Liver (tissue), 9 donors: ENCODE measurements around the gene HPN. TPM values are rescaled to one million over a fixed set of nuclear protein-coding genes. Genes with fewer than 3 reads are reported as not detected.
"Not testable (repeated sequence)": the region's sequence is repeated elsewhere in the genome, so short reads cannot be mapped to it uniquely, and the experiment has no call there.

Experiments
- DNase-seq: peaks from one replicate; pipeline ENCODE4 v3.0.0-alpha.2; 2017; ENCODE audit warnings: low spot score
- H3K27ac ChIP-seq, 2 donors: one replicate each; pipeline ENCODE4 v1.7.0; 2013; ENCODE audit warnings: inconsistent platforms in 2 of 2, low read length in 2 of 2, control low read depth in 1 of 2, low read depth in 1 of 2, mild to moderate bottlenecking in 1 of 2
- H3K27me3 ChIP-seq, 4 donors: one replicate each; pipeline versions ENCODE4 v1.6.1 to v1.7.0; 2013; ENCODE audit warnings: low read length in 3 of 4, inconsistent platforms in 1 of 4, mild to moderate bottlenecking in 1 of 4, moderate library complexity in 1 of 4; ENCODE audit not compliant: control insufficient read depth in 4 of 4, insufficient read depth in 4 of 4
- H3K36me3 ChIP-seq, 4 donors: one replicate each; pipeline versions ENCODE4 v1.6.1 to v1.7.0; 2013; ENCODE audit warnings: low read length in 3 of 4, mild to moderate bottlenecking in 3 of 4, low read depth in 1 of 4, moderate library complexity in 1 of 4; ENCODE audit not compliant: control insufficient read depth in 4 of 4, insufficient read depth in 3 of 4
- H3K4me1 ChIP-seq, 4 donors: one replicate each; pipeline versions ENCODE4 v1.6.1 to v1.7.0; 2013; ENCODE audit warnings: low read length in 3 of 4, mild to moderate bottlenecking in 3 of 4, moderate library complexity in 1 of 4; ENCODE audit not compliant: control insufficient read depth in 4 of 4, insufficient read depth in 4 of 4
- H3K4me3 ChIP-seq, 3 donors: one replicate each; pipeline versions ENCODE4 v1.6.1 to v1.7.0; 2013; ENCODE audit warnings: low read length in 3 of 3, control low read depth in 1 of 3, low read depth in 1 of 3, mild to moderate bottlenecking in 1 of 3
- H3K9ac ChIP-seq, 2 donors: one replicate each; pipeline ENCODE4 v1.7.0; 2013; ENCODE audit warnings: low read length in 2 of 2, mild to moderate bottlenecking in 2 of 2, moderate library complexity in 2 of 2, control low read depth in 1 of 2, low read depth in 1 of 2
- H3K9me3 ChIP-seq, 4 donors: one replicate each; pipeline versions ENCODE4 v1.6.1 to v1.7.0; 2013; ENCODE audit warnings: low read length in 3 of 4; ENCODE audit not compliant: control insufficient read depth in 4 of 4
- ATF3 ChIP-seq: IDR thresholded peaks from 2 replicates; pipeline ENCODE4 v1.6.1; 2016; ENCODE audit warnings: antibody characterized with exemption
- CTCF ChIP-seq: fragments of 150-350 bp; IDR thresholded peaks from 2 replicates; pipeline ENCODE4 v1.5.1; 2017; ENCODE audit warnings: improper control_type of control experiment, low read depth, low read length; ENCODE audit not compliant: missing input control
- EGR1 ChIP-seq, 2 donors: IDR thresholded peaks; 2 replicates each; pipeline ENCODE4 v1.6.1; 2016 to 2018; ENCODE audit warnings: antibody characterized with exemption in 2 of 2, low read depth in 2 of 2
- FOXA1 ChIP-seq: IDR thresholded peaks from 2 replicates; pipeline ENCODE4 v1.6.1; 2016; ENCODE audit warnings: antibody characterized with exemption
- FOXA2 ChIP-seq: IDR thresholded peaks from 2 replicates; pipeline ENCODE4 v1.6.1; 2016; ENCODE audit warnings: antibody characterized with exemption
- HNF4A ChIP-seq, 2 donors: conservative IDR thresholded peaks; 2 replicates each; pipeline ENCODE4 v1.6.1; 2016; ENCODE audit warnings: antibody characterized with exemption in 2 of 2, mild to moderate bottlenecking in 2 of 2
- HNF4G ChIP-seq: IDR thresholded peaks from 2 replicates; pipeline ENCODE4 v1.6.1; 2016; ENCODE audit warnings: antibody characterized with exemption
- JUND ChIP-seq, 2 donors: IDR thresholded peaks; 2 replicates each; pipeline ENCODE4 v1.6.1; 2016; ENCODE audit warnings: antibody characterized with exemption in 2 of 2
- MAX ChIP-seq: IDR thresholded peaks from 2 replicates; pipeline ENCODE4 v1.6.1; 2016; ENCODE audit warnings: antibody characterized with exemption
- NR2F2 ChIP-seq: IDR thresholded peaks from 2 replicates; pipeline ENCODE4 v1.6.1; 2016; ENCODE audit warnings: antibody characterized with exemption
- RAD21 ChIP-seq, 2 donors: IDR thresholded peaks; 2 replicates each; pipeline ENCODE4 v1.6.1; 2016; ENCODE audit warnings: antibody characterized with exemption in 2 of 2, mild to moderate bottlenecking in 2 of 2
- RXRA ChIP-seq, 2 donors: IDR thresholded peaks; 2 replicates each; pipeline ENCODE4 v1.6.1; 2017 to 2018; ENCODE audit warnings: antibody characterized with exemption in 2 of 2, mild to moderate bottlenecking in 1 of 2
- SP1 ChIP-seq: IDR thresholded peaks from 2 replicates; pipeline ENCODE4 v1.6.1; 2018; ENCODE audit warnings: antibody characterized with exemption, mild to moderate bottlenecking
- TAF1 ChIP-seq: conservative IDR thresholded peaks from 2 replicates; pipeline ENCODE4 v1.6.1; 2016; ENCODE audit warnings: antibody characterized with exemption, mild to moderate bottlenecking
- YY1 ChIP-seq: IDR thresholded peaks from 2 replicates; pipeline ENCODE4 v1.6.1; 2016; ENCODE audit warnings: antibody characterized with exemption, mild to moderate bottlenecking
- ZBTB33 ChIP-seq: IDR thresholded peaks from 2 replicates; pipeline ENCODE4 v1.6.1; 2016; ENCODE audit warnings: antibody characterized with exemption
- WGBS: extraction: QIAGEN DNeasy Blood & Tissue Kit; methylation state at CpG from one replicate; pipeline ENCODE4 v1.1.7; 2013; 5-methylcytosine and 5-hydroxymethylcytosine counted together
- polyA plus RNA-seq, 2 donors: library from polyadenylated mRNA; stranded (reverse) in 1 of 2; unstranded in 1 of 2; fragments of 200-250 nt in 1 of 2; fragments of >200 nt in 1 of 2; fragmentation: Nextera tagmentation in 1 of 2; extraction: Ambion mirVana in 1 of 2; gene quantifications; one replicate each; pipeline versions ENCODE4 v1.2.1 to v1.2.3, GENCODE V29; 2013 to 2015
- total RNA-seq, 2 donors: library from RNA; depleted of rRNA; stranded (reverse); fragments of >200 nt; gene quantifications; one replicate each; pipeline ENCODE4 v1.2.3, GENCODE V29; 2014
- TF ChIP-seq, protein P1 (sequence below): IDR thresholded peaks from 2 replicates; pipeline ENCODE4 v1.6.1; 2016; ENCODE audit warnings: antibody characterized with exemption, mild to moderate bottlenecking
- donor health status: healthy.
- donor health status: healthy.
- donor health status: healthy.
- donor health status: healthy.
- donor health status: healthy.

HPN gene
- total and polyA plus RNA-seq, 4 donors = 130 to 535 (median 335) TPM

GRCh38 chr19:34995551-34995950 is 46.0 kb upstream of the HPN start:
- H3K36me3 ChIP-seq = no peaks in the 10 kb centered on the region

GRCh38 chr19:34997071-34997617 is 44.4 kb upstream of the HPN start:
- Histone ChIP-seq H3K36me3 (no peaks in the 10 kb centered on the region), H3K27me3 (no peaks in the 10 kb centered on the region), H3K27ac (peak overlapping the region; percentile 44 to 60), H3K9me3 (no peaks in the 10 kb centered on the region), H3K4me1 (peaks cover 10 to 36% (median 18%) of the 10 kb centered on the region in 4 donors), H3K9ac (no peak overlapping the region), H3K4me3 (no peak overlapping the region)
- WGBS = 65% methylated on average over 8 of the region's 8 CpGs
- no peak for DNase-seq
- TF ChIP-seq TAF1 (no peak), ATF3 (no peak), HNF4A (conservative IDR thresholded peaks at IDR 0.05) (no peak), JUND (IDR thresholded peaks at IDR 0.05) (no peak), FOXA1 (no peak), RAD21 (IDR thresholded peaks at IDR 0.05) (no peak), MAX (no peak), EGR1 (IDR thresholded peaks at IDR 0.05; ENCODE audit: low read depth in 2 of 2) (no peak), CTCF (no peak), YY1 (no peak), RXRA (IDR thresholded peaks at IDR 0.05) (peak in 1 of 2 donors; percentile 16), NR2F2 (peak; percentile 83)

More at GRCh38 chr19:34995551-34995950, 46.0 kb upstream of the HPN start:
- H3K27ac ChIP-seq = peak overlapping the region; percentile 68 to 70
- H3K27me3 ChIP-seq = no peaks in the 10 kb centered on the region
- H3K9ac ChIP-seq = peak overlapping the region in 1 of 2 donors; percentile 75
- peaks cover 10 to 27% (median 18%) of the 10 kb centered on the region in 4 donors for H3K4me1 ChIP-seq
- H3K9me3 ChIP-seq = no peaks in the 10 kb centered on the region
- TF ChIP-seq ZBTB33 (no peak), HNF4G (no peak), RXRA (IDR thresholded peaks at IDR 0.05) (no peak), YY1 (no peak), HNF4A (conservative IDR thresholded peaks at IDR 0.05) (no peak), EGR1 (IDR thresholded peaks at IDR 0.05; ENCODE audit: low read depth in 2 of 2) (no peak), RAD21 (IDR thresholded peaks at IDR 0.05) (no peak), NR2F2 (no peak), SP1 (no peak), FOXA2 (no peak), FOXA1 (no peak), JUND (IDR thresholded peaks at IDR 0.05) (no peak), TAF1 (no peak), MAX (no peak)
- TF ChIP-seq, protein P1, sequence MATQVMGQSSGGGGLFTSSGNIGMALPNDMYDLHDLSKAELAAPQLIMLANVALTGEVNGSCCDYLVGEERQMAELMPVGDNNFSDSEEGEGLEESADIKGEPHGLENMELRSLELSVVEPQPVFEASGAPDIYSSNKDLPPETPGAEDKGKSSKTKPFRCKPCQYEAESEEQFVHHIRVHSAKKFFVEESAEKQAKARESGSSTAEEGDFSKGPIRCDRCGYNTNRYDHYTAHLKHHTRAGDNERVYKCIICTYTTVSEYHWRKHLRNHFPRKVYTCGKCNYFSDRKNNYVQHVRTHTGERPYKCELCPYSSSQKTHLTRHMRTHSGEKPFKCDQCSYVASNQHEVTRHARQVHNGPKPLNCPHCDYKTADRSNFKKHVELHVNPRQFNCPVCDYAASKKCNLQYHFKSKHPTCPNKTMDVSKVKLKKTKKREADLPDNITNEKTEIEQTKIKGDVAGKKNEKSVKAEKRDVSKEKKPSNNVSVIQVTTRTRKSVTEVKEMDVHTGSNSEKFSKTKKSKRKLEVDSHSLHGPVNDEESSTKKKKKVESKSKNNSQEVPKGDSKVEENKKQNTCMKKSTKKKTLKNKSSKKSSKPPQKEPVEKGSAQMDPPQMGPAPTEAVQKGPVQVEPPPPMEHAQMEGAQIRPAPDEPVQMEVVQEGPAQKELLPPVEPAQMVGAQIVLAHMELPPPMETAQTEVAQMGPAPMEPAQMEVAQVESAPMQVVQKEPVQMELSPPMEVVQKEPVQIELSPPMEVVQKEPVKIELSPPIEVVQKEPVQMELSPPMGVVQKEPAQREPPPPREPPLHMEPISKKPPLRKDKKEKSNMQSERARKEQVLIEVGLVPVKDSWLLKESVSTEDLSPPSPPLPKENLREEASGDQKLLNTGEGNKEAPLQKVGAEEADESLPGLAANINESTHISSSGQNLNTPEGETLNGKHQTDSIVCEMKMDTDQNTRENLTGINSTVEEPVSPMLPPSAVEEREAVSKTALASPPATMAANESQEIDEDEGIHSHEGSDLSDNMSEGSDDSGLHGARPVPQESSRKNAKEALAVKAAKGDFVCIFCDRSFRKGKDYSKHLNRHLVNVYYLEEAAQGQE = no peak
- no peak overlapping the region for H3K4me3 ChIP-seq
- 55% methylated on average over 8 of the region's 8 CpGs for WGBS
- no peak for DNase-seq

GRCh38 chr19:34998224-34998623 is 43.3 kb upstream of the HPN start:
- not testable (repeated sequence) for H3K27ac ChIP-seq
- 95% methylated on average over 7 of the region's 7 CpGs for WGBS

More at GRCh38 chr19:34998224-34998623, 43.3 kb upstream of the HPN start:
- not testable (repeated sequence) for H3K9me3 ChIP-seq, H3K9ac ChIP-seq, H3K36me3 ChIP-seq, H3K4me3 ChIP-seq, H3K27me3 ChIP-seq, DNase-seq
- H3K4me1 ChIP-seq = peaks cover 10 to 42% (median 18%) of the 10 kb centered on the region in 4 donors
